ENCODE data around the gene ARHGEF28. TPM values are rescaled to one million over a fixed set of nuclear protein-coding genes. Genes with fewer than 3 reads are reported as not detected.

ARHGEF28 gene
- total RNA-seq, 4 donors from 2014 or later = 16.9 to 29.7 (median 25.7) TPM

DNA sequence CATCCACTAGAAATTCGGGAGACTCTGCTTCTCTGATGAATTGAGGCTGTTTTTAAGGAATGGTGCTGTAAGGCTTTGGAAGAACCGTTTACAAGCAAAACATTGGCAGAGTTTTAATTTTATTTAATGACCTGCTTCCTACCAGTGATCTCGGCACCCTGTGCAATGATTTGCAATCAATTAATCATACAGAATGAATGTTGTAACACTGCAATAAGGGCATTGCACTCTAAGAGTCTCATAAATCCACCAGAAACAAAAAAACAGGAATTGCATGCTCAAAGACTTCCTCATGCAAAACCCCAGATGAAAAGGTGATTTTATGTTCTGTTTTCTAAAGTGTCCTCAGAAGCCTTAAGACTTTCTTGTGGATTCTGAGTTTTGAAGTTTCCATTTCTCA is 295.7 kb downstream of the ARHGEF28 start:
- WGBS, 2 donors (ENCODE audit: low coverage in 1 of 2) = 40 to 55% methylated on average over 3 of the region's 3 CpGs
- Histone ChIP-seq H3K27me3 (no peaks in the 10 kb centered on the region), H3K4me3 (no peak overlapping the region), H3K36me3 (no peaks in the 10 kb centered on the region), H3K4me1 (no peaks in the 10 kb centered on the region), H3K9me3 (no peaks in the 10 kb centered on the region), H3K27ac (no peak overlapping the region)
- ATAC-seq = no peak
- no peak for TF ChIP-seq POLR2AphosphoS5 (IDR thresholded peaks at IDR 0.05)
- TF ChIP-seq POLR2A (IDR thresholded peaks at IDR 0.05) = no peak
- TF ChIP-seq, protein P1, sequence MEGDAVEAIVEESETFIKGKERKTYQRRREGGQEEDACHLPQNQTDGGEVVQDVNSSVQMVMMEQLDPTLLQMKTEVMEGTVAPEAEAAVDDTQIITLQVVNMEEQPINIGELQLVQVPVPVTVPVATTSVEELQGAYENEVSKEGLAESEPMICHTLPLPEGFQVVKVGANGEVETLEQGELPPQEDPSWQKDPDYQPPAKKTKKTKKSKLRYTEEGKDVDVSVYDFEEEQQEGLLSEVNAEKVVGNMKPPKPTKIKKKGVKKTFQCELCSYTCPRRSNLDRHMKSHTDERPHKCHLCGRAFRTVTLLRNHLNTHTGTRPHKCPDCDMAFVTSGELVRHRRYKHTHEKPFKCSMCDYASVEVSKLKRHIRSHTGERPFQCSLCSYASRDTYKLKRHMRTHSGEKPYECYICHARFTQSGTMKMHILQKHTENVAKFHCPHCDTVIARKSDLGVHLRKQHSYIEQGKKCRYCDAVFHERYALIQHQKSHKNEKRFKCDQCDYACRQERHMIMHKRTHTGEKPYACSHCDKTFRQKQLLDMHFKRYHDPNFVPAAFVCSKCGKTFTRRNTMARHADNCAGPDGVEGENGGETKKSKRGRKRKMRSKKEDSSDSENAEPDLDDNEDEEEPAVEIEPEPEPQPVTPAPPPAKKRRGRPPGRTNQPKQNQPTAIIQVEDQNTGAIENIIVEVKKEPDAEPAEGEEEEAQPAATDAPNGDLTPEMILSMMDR (IDR thresholded peaks at IDR 0.05) = no peak
- TF ChIP-seq EP300 (IDR thresholded peaks at IDR 0.05) = no peak

DNA sequence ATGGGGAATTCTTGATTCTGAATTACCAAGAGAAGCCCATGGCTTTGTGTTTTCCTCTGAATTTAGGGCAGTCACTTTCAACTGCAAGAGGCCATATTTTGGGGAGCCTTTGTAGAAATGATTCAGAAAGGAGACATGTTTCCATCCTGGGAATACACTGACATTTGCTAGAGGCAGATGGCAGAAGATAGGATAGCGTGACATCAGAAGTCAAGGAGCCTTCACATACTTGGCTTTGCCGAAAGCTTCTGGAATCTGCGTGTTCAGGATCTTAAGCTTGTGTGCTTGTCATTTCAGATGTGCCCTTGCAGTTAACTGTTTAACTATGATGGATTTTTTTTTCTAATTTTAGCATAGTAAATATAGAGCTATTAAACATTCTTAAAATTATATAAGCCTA is 296.2 kb downstream of the ARHGEF28 start:
- H3K27ac ChIP-seq = no peak overlapping the region
- TF ChIP-seq POLR2AphosphoS5 (IDR thresholded peaks at IDR 0.05) (no peak), POLR2A (IDR thresholded peaks at IDR 0.05) (no peak), EP300 (IDR thresholded peaks at IDR 0.05) (no peak)
- TF ChIP-seq, protein P1 (IDR thresholded peaks at IDR 0.05) = no peak
- no peaks in the 10 kb centered on the region for H3K27me3 ChIP-seq
- ATAC-seq = no peak
- H3K36me3 ChIP-seq = no peaks in the 10 kb centered on the region
- H3K4me3 ChIP-seq = no peak overlapping the region
- no peaks in the 10 kb centered on the region for H3K4me1 ChIP-seq
- H3K9me3 ChIP-seq = no peaks in the 10 kb centered on the region
- 94 to 96% methylated on average over 3 of the region's 3 CpGs for WGBS, 2 donors (ENCODE audit: low coverage in 1 of 2)

DNA sequence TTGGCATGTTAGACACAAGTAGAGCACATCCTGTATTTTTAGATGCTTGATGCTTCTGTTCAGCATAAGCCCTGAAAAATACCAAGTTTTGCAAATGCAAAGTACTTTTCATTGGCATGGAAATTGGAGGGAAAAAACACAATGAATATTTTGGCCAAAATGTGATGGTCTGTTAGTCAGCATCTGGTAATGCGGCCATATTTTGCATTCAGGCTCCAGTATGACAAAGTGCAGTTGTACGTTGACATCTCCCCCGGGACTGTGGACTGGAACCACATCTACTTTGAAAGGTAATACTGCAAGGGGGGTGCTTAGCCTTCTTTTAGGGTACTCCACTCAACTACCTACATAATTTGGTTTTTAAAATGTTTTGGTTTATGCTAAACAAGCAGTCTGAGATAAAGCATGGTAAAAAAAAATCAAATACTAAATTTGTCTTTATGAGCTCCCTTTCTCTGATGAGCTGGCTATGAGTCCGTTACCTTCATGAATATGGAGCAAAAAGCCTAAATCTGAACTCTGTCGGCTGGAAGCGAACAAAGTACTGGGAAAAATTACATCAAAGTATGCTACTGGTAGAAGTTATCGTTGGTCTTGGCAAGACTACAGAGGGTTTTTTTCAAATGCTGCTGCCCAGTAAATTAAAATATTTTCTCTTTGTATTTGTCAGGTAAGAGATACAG is 297.0 kb downstream of the ARHGEF28 start:
- 69 to 85% methylated on average over 7 of the region's 7 CpGs for WGBS, 2 donors (ENCODE audit: low coverage in 1 of 2)
- H3K9me3 ChIP-seq = no peaks in the 10 kb centered on the region
- no peak for TF ChIP-seq POLR2AphosphoS5 (IDR thresholded peaks at IDR 0.05)
- TF ChIP-seq, protein P1 (IDR thresholded peaks at IDR 0.05) = no peak
- H3K4me3 ChIP-seq = no peak overlapping the region
- H3K36me3 ChIP-seq = no peaks in the 10 kb centered on the region
- H3K27me3 ChIP-seq = no peaks in the 10 kb centered on the region
- ATAC-seq = no peak
- H3K4me1 ChIP-seq = no peaks in the 10 kb centered on the region
- H3K27ac ChIP-seq = no peak overlapping the region

DNA sequence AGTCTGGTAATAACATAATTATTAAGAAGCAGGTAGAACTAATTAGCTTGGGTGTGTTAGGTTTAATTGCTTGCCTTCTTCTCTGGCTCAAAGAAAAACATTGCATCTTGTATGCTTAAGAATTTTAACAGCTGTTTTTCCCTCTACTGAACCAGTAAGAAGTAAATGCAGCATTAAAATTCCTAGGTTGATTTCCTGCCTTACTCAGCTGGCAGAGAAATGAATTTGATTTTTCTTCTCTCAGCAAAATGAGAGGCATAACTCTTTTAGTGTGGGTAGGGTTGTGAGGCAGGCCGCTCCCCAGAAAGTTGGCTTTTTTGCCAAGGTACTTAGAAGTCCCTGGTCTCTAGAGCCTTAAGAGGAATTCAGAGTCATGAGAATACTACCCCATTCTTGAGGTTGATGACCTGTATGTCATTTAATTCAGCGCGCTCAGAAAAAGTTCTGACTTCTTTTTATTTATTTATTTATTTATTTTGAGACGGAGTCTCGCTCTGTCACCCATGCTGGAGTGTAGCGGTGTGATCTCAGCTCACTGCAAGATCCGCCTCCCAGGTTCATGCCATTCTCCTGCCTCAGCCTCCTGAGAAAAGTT is 302.6 kb downstream of the ARHGEF28 start:
- WGBS, 2 donors (ENCODE audit: low coverage in 1 of 2) = 90 to 92% methylated on average over 7 of the region's 7 CpGs

More for the DNA sequence above, 302.6 kb downstream of the ARHGEF28 start:
- no peaks in the 10 kb centered on the region for H3K36me3 ChIP-seq
- ATAC-seq = no peak
- no peak overlapping the region for H3K27ac ChIP-seq
- H3K4me3 ChIP-seq = no peak overlapping the region
- no peaks in the 10 kb centered on the region for H3K27me3 ChIP-seq
- H3K9me3 ChIP-seq = no peaks in the 10 kb centered on the region
- no peak for TF ChIP-seq POLR2A (IDR thresholded peaks at IDR 0.05)
- TF ChIP-seq, protein P1 (IDR thresholded peaks at IDR 0.05) = no peak
- no peak for TF ChIP-seq EP300 (IDR thresholded peaks at IDR 0.05)
- no peak for TF ChIP-seq POLR2AphosphoS5 (IDR thresholded peaks at IDR 0.05)
- H3K4me1 ChIP-seq = no peaks in the 10 kb centered on the region
